ENCODE measurements around the gene ZDHHC14. TPM values are rescaled to one million over a fixed set of nuclear protein-coding genes. Genes with fewer than 3 reads are reported as not detected.

Gene ZDHHC14
- total RNA-seq, 1 donor from 2014 or later, result 5.1 TPM

- DNase-seq, result no peak
- peaks cover 6% of the 10 kb centered on the region for H3K9me3 Mint-ChIP-seq (ENCODE audit: unreplicated experiment)
- H3K36me3 Mint-ChIP-seq (ENCODE audit: unreplicated experiment), result no peaks in the 10 kb centered on the region
- H3K27ac Mint-ChIP-seq (ENCODE audit: unreplicated experiment), result no peak overlapping the region
- no peak for TF ChIP-seq CTCF (IDR thresholded peaks at IDR 0.05; ENCODE audit: partially characterized antibody, unreplicated experiment)
- peaks cover 7% of the 10 kb centered on the region for H3K27me3 Mint-ChIP-seq (ENCODE audit: unreplicated experiment)
- peaks cover 18% of the 10 kb centered on the region for H3K4me1 Mint-ChIP-seq (ENCODE audit: low read depth, unreplicated experiment)
- H3K4me3 Mint-ChIP-seq (ENCODE audit: unreplicated experiment), result no peak overlapping the region
Measured at GRCh38 chr6:157433678-157434081, 52.7 kb downstream of the ZDHHC14 start.

GRCh38 chr6:157434349-157435033 is 53.5 kb downstream of the ZDHHC14 start:
- peaks cover 16% of the 10 kb centered on the region for H3K4me1 Mint-ChIP-seq (ENCODE audit: low read depth, unreplicated experiment)
- no peak for TF ChIP-seq CTCF (IDR thresholded peaks at IDR 0.05; ENCODE audit: partially characterized antibody, unreplicated experiment)
- no peak for DNase-seq
- peaks cover 6% of the 10 kb centered on the region for H3K9me3 Mint-ChIP-seq (ENCODE audit: unreplicated experiment)
- H3K4me3 Mint-ChIP-seq (ENCODE audit: unreplicated experiment), result no peak overlapping the region
- H3K36me3 Mint-ChIP-seq (ENCODE audit: unreplicated experiment), result no peaks in the 10 kb centered on the region
- no peak overlapping the region for H3K27ac Mint-ChIP-seq (ENCODE audit: unreplicated experiment)
- peaks cover 7% of the 10 kb centered on the region for H3K27me3 Mint-ChIP-seq (ENCODE audit: unreplicated experiment)

- DNase-seq, result no peak
- no peak for TF ChIP-seq CTCF (IDR thresholded peaks at IDR 0.05; ENCODE audit: partially characterized antibody, unreplicated experiment)
- H3K27me3 Mint-ChIP-seq (ENCODE audit: unreplicated experiment), result peaks cover 5% of the 10 kb centered on the region
- H3K27ac Mint-ChIP-seq (ENCODE audit: unreplicated experiment), result no peak overlapping the region
- H3K4me1 Mint-ChIP-seq (ENCODE audit: low read depth, unreplicated experiment), result peaks cover 6% of the 10 kb centered on the region
- no peaks in the 10 kb centered on the region for H3K36me3 Mint-ChIP-seq (ENCODE audit: unreplicated experiment)
- no peak overlapping the region for H3K4me3 Mint-ChIP-seq (ENCODE audit: unreplicated experiment)
- H3K9me3 Mint-ChIP-seq (ENCODE audit: unreplicated experiment), result no peaks in the 10 kb centered on the region
Measured at GRCh38 chr6:157436219-157436943, 55.4 kb downstream of the ZDHHC14 start.

GRCh38 chr6:157436944-157437336 is 56.0 kb downstream of the ZDHHC14 start:
- Mint-ChIP-seq H3K27me3 (ENCODE audit: unreplicated experiment) (peaks cover 5% of the 10 kb centered on the region), H3K4me1 (ENCODE audit: low read depth, unreplicated experiment) (peaks cover 5% of the 10 kb centered on the region), H3K4me3 (ENCODE audit: unreplicated experiment) (no peak overlapping the region)

More at GRCh38 chr6:157436944-157437336, 56.0 kb downstream of the ZDHHC14 start:
- Mint-ChIP-seq H3K36me3 (ENCODE audit: unreplicated experiment) (no peaks in the 10 kb centered on the region), H3K27ac (ENCODE audit: unreplicated experiment) (no peak overlapping the region), H3K9me3 (ENCODE audit: unreplicated experiment) (no peaks in the 10 kb centered on the region)
- no peak for DNase-seq
- TF ChIP-seq CTCF (IDR thresholded peaks at IDR 0.05; ENCODE audit: partially characterized antibody, unreplicated experiment), result no peak

Data from glutamatergic neuron (in vitro differentiated cells).